HFFc6 (cell line): ENCODE measurements around the gene NECAB3. TPM values are rescaled to one million over a fixed set of nuclear protein-coding genes. Genes with fewer than 3 reads are reported as not detected.

Experiments
- DNase-seq: peaks from one replicate; pipeline ENCODE4 v3.0.0-alpha.2; 2018
- H3K27ac Mint-ChIP-seq: 2 replicates; pipeline ENCODE4 v1.8.0; 2020; ENCODE audit warnings: mild to moderate bottlenecking, mixed read lengths
- H3K27me3 Mint-ChIP-seq: 2 replicates; pipeline ENCODE4 v1.8.0; 2021; ENCODE audit warnings: mild to moderate bottlenecking, moderate library complexity, mixed read lengths; ENCODE audit not compliant: insufficient read depth
- H3K36me3 Mint-ChIP-seq: 2 replicates; pipeline ENCODE4 v1.8.0; 2021; ENCODE audit warnings: low read depth, mixed read lengths
- H3K4me1 Mint-ChIP-seq: 2 replicates; pipeline ENCODE4 v1.8.0; 2020; ENCODE audit warnings: low read depth, mixed read lengths
- H3K4me3 Mint-ChIP-seq: 2 replicates; pipeline ENCODE4 v1.8.0; 2020; ENCODE audit warnings: mild to moderate bottlenecking, moderate library complexity, mixed read lengths
- H3K9me3 Mint-ChIP-seq: 2 replicates; pipeline ENCODE4 v1.8.0; 2020; ENCODE audit warnings: mild to moderate bottlenecking, mixed read lengths
- CTCF ChIP-seq: fragments of 200-600 bp; sonication (generic); IDR thresholded peaks from 2 replicates; pipeline ENCODE4 v1.5.0; 2021; ENCODE audit warnings: antibody characterized with exemption, mild to moderate bottlenecking
- total RNA-seq, 6 experiments: library from RNA; stranded (reverse); fragmentation: NEBNext Ultra II Directional; extraction: Animal tissue kit (Norgen Biotek cat#: 25700); gene quantifications; 2 replicates in 1 of 6; 3 replicates in 5 of 6; pipeline ENCODE4 v1.2.3, GENCODE V29; 2021

The NECAB3 gene
- total RNA-seq, 6 experiments from 2014 or later = 24.9 to 30.0 (median 27.0) TPM

- H3K36me3 Mint-ChIP-seq = peaks cover 21% of the 10 kb centered on the region; the same call in 1 of the 2 replicates
- H3K4me1 Mint-ChIP-seq = no peaks in the 10 kb centered on the region
- no peak overlapping the region for H3K4me3 Mint-ChIP-seq
- no peaks in the 10 kb centered on the region for H3K27me3 Mint-ChIP-seq
- no peak overlapping the region for H3K27ac Mint-ChIP-seq
- H3K9me3 Mint-ChIP-seq = no peaks in the 10 kb centered on the region
- TF ChIP-seq CTCF = no peak
- no peak for DNase-seq
Measured at GRCh38 chr20:33627577-33628216, 46.5 kb downstream of the NECAB3 start.

GRCh38 chr20:33626190-33626589 is 48.0 kb downstream of the NECAB3 start:
- no peak for DNase-seq
- TF ChIP-seq CTCF = no peak
- peaks cover 21% of the 10 kb centered on the region; the same call in 1 of the 2 replicates for H3K36me3 Mint-ChIP-seq
- H3K9me3 Mint-ChIP-seq = no peaks in the 10 kb centered on the region
- H3K27ac Mint-ChIP-seq = no peak overlapping the region
- H3K27me3 Mint-ChIP-seq = no peaks in the 10 kb centered on the region
- H3K4me1 Mint-ChIP-seq = no peaks in the 10 kb centered on the region
- no peak overlapping the region for H3K4me3 Mint-ChIP-seq

- Mint-ChIP-seq H3K27ac (no peak overlapping the region), H3K4me3 (no peak overlapping the region), H3K4me1 (no peaks in the 10 kb centered on the region), H3K36me3 (0 out of 2 replicates have a peak, but pooled peaks cover 12% of the 10 kb centered on the region), H3K9me3 (no peaks in the 10 kb centered on the region), H3K27me3 (no peaks in the 10 kb centered on the region)
- DNase-seq = no peak
- TF ChIP-seq CTCF = no peak
Measured at GRCh38 chr20:33624399-33624798, 49.8 kb downstream of the NECAB3 start.

- no peaks in the 10 kb centered on the region for H3K4me1 Mint-ChIP-seq
- no peak overlapping the region for H3K27ac Mint-ChIP-seq
- no peaks in the 10 kb centered on the region for H3K27me3 Mint-ChIP-seq
- H3K9me3 Mint-ChIP-seq = no peaks in the 10 kb centered on the region
- H3K4me3 Mint-ChIP-seq = no peak overlapping the region
- H3K36me3 Mint-ChIP-seq = 0 out of 2 replicates have a peak, but pooled peaks cover 12% of the 10 kb centered on the region
- DNase-seq = no peak
- TF ChIP-seq CTCF = no peak
Measured at GRCh38 chr20:33622705-33623365, 51.4 kb downstream of the NECAB3 start.

GRCh38 chr20:33621717-33622400 is 52.4 kb downstream of the NECAB3 start:
- Mint-ChIP-seq H3K4me3 (no peak overlapping the region), H3K27me3 (no peaks in the 10 kb centered on the region), H3K4me1 (no peaks in the 10 kb centered on the region), H3K27ac (no peak overlapping the region), H3K9me3 (no peaks in the 10 kb centered on the region), H3K36me3 (0 out of 2 replicates have a peak, but pooled peaks cover 12% of the 10 kb centered on the region)
- no peak for DNase-seq
- TF ChIP-seq CTCF = no peak
